ENCODE measurements around the gene UBA1.

UBA1 gene

GRCh38 chrX:47239199-47239598 lies 45.6 kb downstream of the UBA1 start:
- Histone ChIP-seq H3K36me3 (ENCODE audit: control insufficient read depth, insufficient read depth, low read length) (peaks cover 26% of the 10 kb centered on the region), H3K4me1 (ENCODE audit: control insufficient read depth, insufficient read depth, low read length, poor library complexity, severe bottlenecking) (no peaks in the 10 kb centered on the region), H3K27me3 (replicated peaks; ENCODE audit: control insufficient read depth, insufficient read depth, low read length, poor library complexity, severe bottlenecking) (no peaks in the 10 kb centered on the region), H3K27ac (ENCODE audit: insufficient read depth, low read length, poor library complexity, severe bottlenecking) (no peak overlapping the region), H3K9me3 (ENCODE audit: control insufficient read depth, low read length) (no peaks in the 10 kb centered on the region), H3K4me3 (ENCODE audit: insufficient read depth, low read depth, low read length, poor library complexity, severe bottlenecking) (no peak overlapping the region)
- DNase-seq = no peak

GRCh38 chrX:47239898-47240545 lies 46.4 kb downstream of the UBA1 start:
- Histone ChIP-seq H3K36me3 (ENCODE audit: control insufficient read depth, insufficient read depth, low read length) (peaks cover 29% of the 10 kb centered on the region), H3K4me1 (ENCODE audit: control insufficient read depth, insufficient read depth, low read length, poor library complexity, severe bottlenecking) (no peaks in the 10 kb centered on the region)

GRCh38 chrX:47240619-47241018 lies 47.0 kb downstream of the UBA1 start:
- peaks cover 29% of the 10 kb centered on the region for H3K36me3 ChIP-seq (ENCODE audit: control insufficient read depth, insufficient read depth, low read length)
- H3K4me1 ChIP-seq (ENCODE audit: control insufficient read depth, insufficient read depth, low read length, poor library complexity, severe bottlenecking) = no peaks in the 10 kb centered on the region
- DNase-seq = no peak
- H3K9me3 ChIP-seq (ENCODE audit: control insufficient read depth, low read length) = no peaks in the 10 kb centered on the region
- H3K27ac ChIP-seq (ENCODE audit: insufficient read depth, low read length, poor library complexity, severe bottlenecking) = no peak overlapping the region
- no peaks in the 10 kb centered on the region for H3K27me3 ChIP-seq (replicated peaks; ENCODE audit: control insufficient read depth, insufficient read depth, low read length, poor library complexity, severe bottlenecking)
- H3K4me3 ChIP-seq (ENCODE audit: insufficient read depth, low read depth, low read length, poor library complexity, severe bottlenecking) = no peak overlapping the region

More at GRCh38 chrX:47239898-47240545, 46.4 kb downstream of the UBA1 start:
- Histone ChIP-seq H3K9me3 (ENCODE audit: control insufficient read depth, low read length) (no peaks in the 10 kb centered on the region), H3K4me3 (ENCODE audit: insufficient read depth, low read depth, low read length, poor library complexity, severe bottlenecking) (no peak overlapping the region), H3K27me3 (replicated peaks; ENCODE audit: control insufficient read depth, insufficient read depth, low read length, poor library complexity, severe bottlenecking) (no peaks in the 10 kb centered on the region), H3K27ac (ENCODE audit: insufficient read depth, low read length, poor library complexity, severe bottlenecking) (no peak overlapping the region)
- DNase-seq = no peak

GRCh38 chrX:47241201-47242011 lies 47.8 kb downstream of the UBA1 start:
- Histone ChIP-seq H3K9me3 (ENCODE audit: control insufficient read depth, low read length) (no peaks in the 10 kb centered on the region), H3K36me3 (ENCODE audit: control insufficient read depth, insufficient read depth, low read length) (peaks cover 29% of the 10 kb centered on the region), H3K27ac (ENCODE audit: insufficient read depth, low read length, poor library complexity, severe bottlenecking) (no peak overlapping the region), H3K4me1 (ENCODE audit: control insufficient read depth, insufficient read depth, low read length, poor library complexity, severe bottlenecking) (no peaks in the 10 kb centered on the region), H3K4me3 (ENCODE audit: insufficient read depth, low read depth, low read length, poor library complexity, severe bottlenecking) (no peak overlapping the region), H3K27me3 (replicated peaks; ENCODE audit: control insufficient read depth, insufficient read depth, low read length, poor library complexity, severe bottlenecking) (no peaks in the 10 kb centered on the region)
- no peak for DNase-seq

GRCh38 chrX:47242321-47242720 lies 48.7 kb downstream of the UBA1 start:
- H3K36me3 ChIP-seq (ENCODE audit: control insufficient read depth, insufficient read depth, low read length) = peaks cover 29% of the 10 kb centered on the region
- no peak overlapping the region for H3K4me3 ChIP-seq (ENCODE audit: insufficient read depth, low read depth, low read length, poor library complexity, severe bottlenecking)
- no peak for DNase-seq

GRCh38 chrX:47243351-47243750 lies 49.7 kb downstream of the UBA1 start:
- Histone ChIP-seq H3K9me3 (ENCODE audit: control insufficient read depth, low read length) (no peaks in the 10 kb centered on the region), H3K4me1 (ENCODE audit: control insufficient read depth, insufficient read depth, low read length, poor library complexity, severe bottlenecking) (no peaks in the 10 kb centered on the region), H3K36me3 (ENCODE audit: control insufficient read depth, insufficient read depth, low read length) (peaks cover 29% of the 10 kb centered on the region), H3K27me3 (replicated peaks; ENCODE audit: control insufficient read depth, insufficient read depth, low read length, poor library complexity, severe bottlenecking) (no peaks in the 10 kb centered on the region), H3K4me3 (ENCODE audit: insufficient read depth, low read depth, low read length, poor library complexity, severe bottlenecking) (no peak overlapping the region), H3K27ac (ENCODE audit: insufficient read depth, low read length, poor library complexity, severe bottlenecking) (no peak overlapping the region)
- no peak for DNase-seq

More at GRCh38 chrX:47242321-47242720, 48.7 kb downstream of the UBA1 start:
- H3K27ac ChIP-seq (ENCODE audit: insufficient read depth, low read length, poor library complexity, severe bottlenecking) = no peak overlapping the region
- no peaks in the 10 kb centered on the region for H3K9me3 ChIP-seq (ENCODE audit: control insufficient read depth, low read length)
- H3K4me1 ChIP-seq (ENCODE audit: control insufficient read depth, insufficient read depth, low read length, poor library complexity, severe bottlenecking) = no peaks in the 10 kb centered on the region
- no peaks in the 10 kb centered on the region for H3K27me3 ChIP-seq (replicated peaks; ENCODE audit: control insufficient read depth, insufficient read depth, low read length, poor library complexity, severe bottlenecking)

GRCh38 chrX:47244676-47245075 lies 51.0 kb downstream of the UBA1 start:
- Histone ChIP-seq H3K4me3 (ENCODE audit: insufficient read depth, low read depth, low read length, poor library complexity, severe bottlenecking) (no peak overlapping the region), H3K27ac (ENCODE audit: insufficient read depth, low read length, poor library complexity, severe bottlenecking) (no peak overlapping the region), H3K4me1 (ENCODE audit: control insufficient read depth, insufficient read depth, low read length, poor library complexity, severe bottlenecking) (no peaks in the 10 kb centered on the region), H3K27me3 (replicated peaks; ENCODE audit: control insufficient read depth, insufficient read depth, low read length, poor library complexity, severe bottlenecking) (no peaks in the 10 kb centered on the region), H3K36me3 (ENCODE audit: control insufficient read depth, insufficient read depth, low read length) (peaks cover 27% of the 10 kb centered on the region), H3K9me3 (ENCODE audit: control insufficient read depth, low read length) (no peaks in the 10 kb centered on the region)
- DNase-seq = no peak

GRCh38 chrX:47245156-47245555 lies 51.5 kb downstream of the UBA1 start:
- no peak for DNase-seq
- H3K27ac ChIP-seq (ENCODE audit: insufficient read depth, low read length, poor library complexity, severe bottlenecking) = no peak overlapping the region
- no peak overlapping the region for H3K4me3 ChIP-seq (ENCODE audit: insufficient read depth, low read depth, low read length, poor library complexity, severe bottlenecking)
- H3K36me3 ChIP-seq (ENCODE audit: control insufficient read depth, insufficient read depth, low read length) = peaks cover 23% of the 10 kb centered on the region
- no peaks in the 10 kb centered on the region for H3K27me3 ChIP-seq (replicated peaks; ENCODE audit: control insufficient read depth, insufficient read depth, low read length, poor library complexity, severe bottlenecking)
- H3K4me1 ChIP-seq (ENCODE audit: control insufficient read depth, insufficient read depth, low read length, poor library complexity, severe bottlenecking) = no peaks in the 10 kb centered on the region
- H3K9me3 ChIP-seq (ENCODE audit: control insufficient read depth, low read length) = no peaks in the 10 kb centered on the region

GRCh38 chrX:47247206-47247998 lies 53.8 kb downstream of the UBA1 start:
- H3K27ac ChIP-seq (ENCODE audit: insufficient read depth, low read length, poor library complexity, severe bottlenecking) = no peak overlapping the region
- no peak for DNase-seq
- no peaks in the 10 kb centered on the region for H3K27me3 ChIP-seq (replicated peaks; ENCODE audit: control insufficient read depth, insufficient read depth, low read length, poor library complexity, severe bottlenecking)
- H3K9me3 ChIP-seq (ENCODE audit: control insufficient read depth, low read length) = no peaks in the 10 kb centered on the region
- no peaks in the 10 kb centered on the region for H3K4me1 ChIP-seq (ENCODE audit: control insufficient read depth, insufficient read depth, low read length, poor library complexity, severe bottlenecking)
- no peak overlapping the region for H3K4me3 ChIP-seq (ENCODE audit: insufficient read depth, low read depth, low read length, poor library complexity, severe bottlenecking)
- peaks cover 7% of the 10 kb centered on the region for H3K36me3 ChIP-seq (ENCODE audit: control insufficient read depth, insufficient read depth, low read length)

GRCh38 chrX:47247999-47248320 lies 54.3 kb downstream of the UBA1 start:
- H3K9me3 ChIP-seq (ENCODE audit: control insufficient read depth, low read length) = no peaks in the 10 kb centered on the region
- H3K27ac ChIP-seq (ENCODE audit: insufficient read depth, low read length, poor library complexity, severe bottlenecking) = no peak overlapping the region
- H3K27me3 ChIP-seq (replicated peaks; ENCODE audit: control insufficient read depth, insufficient read depth, low read length, poor library complexity, severe bottlenecking) = no peaks in the 10 kb centered on the region
- DNase-seq = no peak
- H3K36me3 ChIP-seq (ENCODE audit: control insufficient read depth, insufficient read depth, low read length) = peaks cover 4% of the 10 kb centered on the region
- no peaks in the 10 kb centered on the region for H3K4me1 ChIP-seq (ENCODE audit: control insufficient read depth, insufficient read depth, low read length, poor library complexity, severe bottlenecking)
- H3K4me3 ChIP-seq (ENCODE audit: insufficient read depth, low read depth, low read length, poor library complexity, severe bottlenecking) = no peak overlapping the region
